Gastroesophageal sphincter (tissue), 4 donors: Measurements from ENCODE around the gene FANK1. TPM values are rescaled to one million over a fixed set of nuclear protein-coding genes. Genes with fewer than 3 reads are reported as not detected.

Experiments used
- ATAC-seq: fragments of 150-250 bp; one replicate; pipeline ENCODE4 v1.9.1; 2016; ENCODE audit warnings: mild to moderate bottlenecking, moderate library complexity
- H3K27ac ChIP-seq, 4 donors: fragments of 200-600 bp; sonication (generic) in 3 of 4; 1 replicate in 3 of 4; 2 replicates in 1 of 4; pipeline ENCODE4 v1.5.1; 2016 to 2019
- H3K27me3 ChIP-seq: fragments of 200-600 bp; sonication (generic); one replicate; pipeline ENCODE4 v1.5.1; 2019
- H3K36me3 ChIP-seq, 2 donors: fragments of 200-600 bp; sonication (generic); one replicate each; pipeline ENCODE4 v1.5.1; 2019; ENCODE audit warnings: control low read depth in 1 of 2
- H3K4me1 ChIP-seq, 3 donors: fragments of 200-600 bp; sonication (generic); 1 replicate in 2 of 3; 2 replicates in 1 of 3; pipeline ENCODE4 v1.5.1; 2016 to 2019; ENCODE audit warnings: control low read depth in 2 of 3
- H3K4me3 ChIP-seq, 2 donors: fragments of 200-600 bp; sonication (generic); one replicate each; pipeline ENCODE4 v1.5.1; 2019; ENCODE audit warnings: mild to moderate bottlenecking in 1 of 2, moderate library complexity in 1 of 2
- H3K9me3 ChIP-seq, 3 donors: fragments of 200-600 bp; sonication (generic); one replicate each; pipeline ENCODE4 v1.5.1; 2017 to 2019; ENCODE audit warnings: control low read depth in 2 of 3
- CTCF ChIP-seq, 4 experiments: fragments of 200-600 bp in 2 of 4; fragments of 450-650 bp in 2 of 4; sonication (generic) in 1 of 4; IDR thresholded peaks; one replicate each; pipeline ENCODE4 v1.5.1; 2017 to 2019; ENCODE audit warnings: antibody characterized with exemption in 4 of 4, mild to moderate bottlenecking in 2 of 4, moderate library complexity in 2 of 4
- EP300 ChIP-seq: sonication (generic); formaldehyde crosslinking; IDR thresholded peaks from one replicate; pipeline ENCODE4 v1.6.1; 2017; ENCODE audit warnings: antibody characterized with exemption, mild to moderate bottlenecking
- POLR2A ChIP-seq, 2 donors: fragments of 450-650 bp; IDR thresholded peaks; one replicate each; pipeline ENCODE4 v1.6.1; 2017; ENCODE audit warnings: antibody characterized with exemption in 2 of 2, mild to moderate bottlenecking in 2 of 2, moderate library complexity in 1 of 2
- POLR2AphosphoS5 ChIP-seq: sonication (generic); formaldehyde crosslinking; IDR thresholded peaks from one replicate; pipeline ENCODE4 v1.6.1; 2017; ENCODE audit warnings: antibody characterized with exemption
- WGBS, 2 donors: methylation state at CpG; one replicate each; pipeline ENCODE4 v1.1.5; 2018; ENCODE audit warnings: low coverage in 1 of 2; 5-methylcytosine and 5-hydroxymethylcytosine counted together
- total RNA-seq, 4 donors: library from RNA; depleted of rRNA; stranded (reverse); fragments of >200 nt; gene quantifications; one replicate each; pipeline ENCODE4 v1.1.0, GENCODE V29; 2016

Gene FANK1
- total RNA-seq, 4 donors from 2014 or later = 0.81 to 1.7 (median 0.93) TPM; not detected in 1

- H3K4me3 ChIP-seq = no peak overlapping the region
- H3K9me3 ChIP-seq = peaks cover 0 to 8% (median 0%) of the 10 kb centered on the region in 3 donors
- WGBS, 2 donors = 95 to 100% methylated on average over 2 of the region's 2 CpGs
- H3K27me3 ChIP-seq = no peaks in the 10 kb centered on the region
- H3K36me3 ChIP-seq = peaks cover 0 to 5% of the 10 kb centered on the region in 2 donors
- no peak for ATAC-seq
- H3K27ac ChIP-seq = no peak overlapping the region
- H3K4me1 ChIP-seq = no peaks in the 10 kb centered on the region
- no peak for TF ChIP-seq CTCF (IDR thresholded peaks at IDR 0.05)
- TF ChIP-seq POLR2A (IDR thresholded peaks at IDR 0.05) = no peak
- no peak for TF ChIP-seq EP300
- TF ChIP-seq POLR2AphosphoS5 = no peak
These were observed 110.5 kb downstream of the FANK1 start for GRCh38 chr10:126006906-126007305.

- H3K36me3 ChIP-seq = peaks cover 0 to 5% of the 10 kb centered on the region in 2 donors
- no peak overlapping the region for H3K27ac ChIP-seq
- H3K4me3 ChIP-seq = no peak overlapping the region
- H3K4me1 ChIP-seq = no peaks in the 10 kb centered on the region
- H3K9me3 ChIP-seq = peaks cover 0 to 8% (median 0%) of the 10 kb centered on the region in 3 donors
- ATAC-seq = no peak
- TF ChIP-seq EP300 = no peak
- TF ChIP-seq CTCF (IDR thresholded peaks at IDR 0.05) = no peak
- TF ChIP-seq POLR2A (IDR thresholded peaks at IDR 0.05) = no peak
- no peak for TF ChIP-seq POLR2AphosphoS5
- no peaks in the 10 kb centered on the region for H3K27me3 ChIP-seq
- WGBS, 2 donors = 89 to 93% methylated on average over 2 to 7 of the region's 7 CpGs
These were observed 113.3 kb downstream of the FANK1 start for GRCh38 chr10:126009650-126010049.

GRCh38 chr10:126011995-126012394, 115.6 kb downstream of the FANK1 start:
- Histone ChIP-seq H3K36me3 (peaks cover 0 to 5% of the 10 kb centered on the region in 2 donors), H3K27ac (no peak overlapping the region), H3K27me3 (no peaks in the 10 kb centered on the region), H3K4me1 (no peaks in the 10 kb centered on the region), H3K9me3 (peaks cover 0 to 8% (median 0%) of the 10 kb centered on the region in 3 donors), H3K4me3 (no peak overlapping the region)
- TF ChIP-seq CTCF (IDR thresholded peaks at IDR 0.05) = no peak
- no peak for TF ChIP-seq POLR2A (IDR thresholded peaks at IDR 0.05)
- TF ChIP-seq EP300 = no peak
- TF ChIP-seq POLR2AphosphoS5 = no peak
- WGBS, 2 donors = 78 to 86% methylated on average over 5 of the region's 5 CpGs
- ATAC-seq = no peak

GRCh38 chr10:126012485-126012884, 116.1 kb downstream of the FANK1 start:
- 90 to 93% methylated on average over 2 of the region's 2 CpGs for whole genome bisulfite sequencing, 2 donors
- H3K4me1 ChIP-seq = no peaks in the 10 kb centered on the region
- H3K27me3 ChIP-seq = no peaks in the 10 kb centered on the region
- H3K36me3 ChIP-seq = peaks cover 0 to 5% of the 10 kb centered on the region in 2 donors
- no peak for TF ChIP-seq EP300
- no peak overlapping the region for H3K27ac ChIP-seq
- H3K9me3 ChIP-seq = peaks cover 0 to 8% (median 0%) of the 10 kb centered on the region in 3 donors
- ATAC-seq = no peak
- H3K4me3 ChIP-seq = no peak overlapping the region

GRCh38 chr10:126013489-126014281, 117.3 kb downstream of the FANK1 start:
- Histone ChIP-seq H3K4me3 (no peak overlapping the region), H3K27me3 (no peaks in the 10 kb centered on the region), H3K27ac (no peak overlapping the region), H3K4me1 (no peaks in the 10 kb centered on the region), H3K36me3 (peaks cover 0 to 5% of the 10 kb centered on the region in 2 donors), H3K9me3 (peaks cover 0 to 8% (median 0%) of the 10 kb centered on the region in 3 donors)
- TF ChIP-seq POLR2A (IDR thresholded peaks at IDR 0.05) (no peak), CTCF (IDR thresholded peaks at IDR 0.05) (no peak), POLR2AphosphoS5 (no peak), EP300 (no peak)
- ATAC-seq = no peak
- 75 to 82% methylated on average over 4 to 7 of the region's 10 CpGs for WGBS, 2 donors
